Dermis blood vessel endothelial cell (primary cell): ENCODE data around the gene ESF1. TPM values are rescaled to one million over a fixed set of nuclear protein-coding genes. Genes with fewer than 3 reads are reported as not detected.

Source experiments
- DNase-seq: peaks from one replicate; pipeline ENCODE4 v3.0.0; 2010
- total RNA-seq: library from RNA; depleted of rRNA; stranded (reverse); fragments of >200 nt; gene quantifications from 2 replicates; pipeline ENCODE4 v1.2.3, GENCODE V29; 2014

Gene ESF1
- total RNA-seq, 1 donor from 2014 or later: 14.0 TPM

DNA sequence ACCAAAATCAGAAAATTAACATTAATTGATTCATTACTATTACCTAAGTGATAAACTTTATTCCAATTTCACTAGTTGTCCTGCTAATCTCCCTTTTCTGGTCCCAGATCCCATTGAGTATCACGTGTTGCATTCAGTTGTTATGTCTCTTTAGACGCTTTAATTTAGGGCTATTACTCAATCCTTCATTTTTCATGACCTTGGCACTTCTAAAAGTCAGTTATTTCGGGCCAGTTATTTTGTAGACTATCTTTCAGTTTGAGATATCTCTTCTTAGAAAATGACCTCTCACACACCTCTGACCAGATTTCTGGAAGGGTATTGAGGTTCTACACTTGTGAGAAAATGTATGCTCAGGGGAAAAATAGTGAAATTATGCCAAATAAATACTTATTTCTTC is 112.0 kb downstream of the ESF1 start:
- no peak for DNase-seq

DNA sequence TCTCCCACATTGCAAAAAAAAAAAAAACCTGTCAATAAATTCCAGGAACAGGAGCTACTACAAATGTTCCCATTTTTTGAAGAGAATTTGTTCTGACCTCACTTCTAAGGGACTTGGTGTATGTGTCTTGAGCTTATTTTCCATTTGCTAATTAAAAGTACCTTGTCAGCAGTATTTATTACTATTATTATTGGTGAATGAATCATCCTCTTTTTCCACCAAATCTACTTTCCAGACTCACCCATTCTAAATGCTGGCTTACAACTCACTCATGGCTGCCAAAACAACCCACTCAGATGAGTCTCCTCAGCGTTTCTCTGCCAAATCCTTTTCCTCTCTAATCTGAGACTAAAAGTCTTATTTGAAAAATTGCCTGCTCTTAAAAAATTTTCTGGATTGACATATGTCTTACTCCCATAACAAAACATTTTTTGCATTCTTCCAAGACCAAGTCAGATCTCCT is 112.8 kb downstream of the ESF1 start:
- DNase-seq: peak; percentile 1

DNA sequence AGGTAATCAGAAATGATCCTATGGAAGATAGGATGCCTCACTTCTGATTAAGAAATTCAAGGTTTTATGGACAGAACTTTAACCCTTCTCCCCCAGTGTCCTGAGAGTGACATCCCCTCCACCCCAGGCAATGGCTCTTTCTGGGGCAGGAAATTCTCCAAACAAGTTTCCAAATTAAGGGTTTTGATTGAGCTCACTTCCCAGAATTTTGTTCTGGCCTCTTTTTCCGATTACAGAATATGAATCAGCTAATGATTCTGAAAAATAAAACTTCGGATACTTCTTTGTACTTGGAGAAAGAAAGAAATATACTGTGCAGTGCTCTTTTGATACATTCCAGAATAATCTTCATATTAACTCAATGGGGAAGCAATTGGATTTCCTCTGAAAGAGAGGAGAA is 113.2 kb downstream of the ESF1 start:
- no peak for DNase-seq

DNA sequence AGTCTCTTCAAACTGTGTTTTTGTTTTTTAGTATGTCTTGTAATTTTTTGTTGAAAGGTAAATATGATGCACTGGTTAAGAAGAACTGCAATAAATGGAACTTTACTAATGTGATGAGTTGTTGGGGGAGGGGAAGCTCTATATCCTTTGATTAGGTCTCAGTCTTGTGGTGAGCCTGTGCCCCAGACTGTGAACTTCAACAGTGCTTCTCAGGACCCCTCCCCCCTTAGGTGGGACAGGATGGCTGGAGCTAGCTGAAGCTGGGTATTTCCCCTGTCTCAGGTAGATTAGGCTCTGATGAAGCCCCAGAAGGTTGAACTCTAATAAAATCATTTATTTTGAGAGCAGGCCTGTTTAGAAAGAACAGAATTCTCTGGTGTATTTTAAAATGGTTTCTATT is 114.6 kb downstream of the ESF1 start:
- no peak for DNase-seq

DNA sequence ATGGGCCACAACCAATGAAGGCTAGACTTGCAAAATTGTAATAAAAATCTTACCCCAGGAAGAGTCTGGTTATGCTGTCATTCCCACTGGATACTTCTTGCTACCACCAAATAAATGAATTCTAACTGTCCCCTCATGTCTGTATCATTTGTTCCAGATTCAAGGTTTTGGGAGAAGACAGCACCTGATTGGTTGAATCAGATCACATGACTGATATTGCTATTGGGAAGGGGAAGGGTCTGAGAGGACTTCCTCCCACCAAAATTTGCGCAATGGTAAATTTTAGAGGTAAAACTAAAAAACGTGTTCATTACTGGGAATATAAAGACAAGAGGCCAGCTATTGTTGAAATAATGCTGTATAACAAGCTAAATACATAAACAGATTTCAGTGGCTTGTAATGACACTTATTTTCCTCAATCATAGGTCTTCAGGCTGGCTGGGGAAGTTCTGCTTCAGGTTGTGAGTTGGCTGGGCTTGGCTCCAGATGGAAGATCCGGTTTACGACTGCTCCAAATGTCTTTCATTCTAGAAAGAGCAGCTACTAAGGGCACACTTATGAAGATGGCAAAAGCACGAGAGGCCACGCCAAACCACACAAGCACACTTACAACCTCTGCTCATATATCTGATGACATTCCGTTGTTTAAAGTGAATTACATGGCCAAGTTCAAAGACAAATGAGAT is 118.9 kb downstream of the ESF1 start:
- DNase-seq: no peak

Other genes with a start within 250 kb of the ESF1 start
- 8.2 and 9.7 TPM in 2 replicates for gene TASP1, start 146.0 kb downstream of the ESF1 start, total RNA-seq
- 15.1 and 17.7 TPM in 2 replicates for gene NDUFAF5, start 109 bp upstream of the ESF1 start, total RNA-seq
- gene SEL1L2, start 205.7 kb upstream of the ESF1 start, total RNA-seq: not detected in 2 replicates
- 0.28 and 0.85 TPM in 2 replicates for gene MACROD2, start 210.6 kb upstream of the ESF1 start, total RNA-seq